Activated gamma-delta T cell (primary cell): ENCODE results near the gene SRRD.

Experiments
- DNase-seq: peaks from one replicate; lab custom pipeline; 2025; lab: John Stamatoyannopoulos, UW

The SRRD gene

GRCh38 chr22:26482161-26482560 lies 1.5 kb upstream of the SRRD start:
- DNase-seq, result no peak

GRCh38 chr22:26483043-26483438 lies 636 bp upstream of the SRRD start:
- no peak for DNase-seq

GRCh38 chr22:26484360-26484706 lies 656 bp downstream of the SRRD start:
- DNase-seq, result no peak

GRCh38 chr22:26485013-26485412 lies 1.3 kb downstream of the SRRD start:
- no peak for DNase-seq

GRCh38 chr22:26485806-26486390 lies 2.2 kb downstream of the SRRD start:
- no peak for DNase-seq

GRCh38 chr22:26486394-26486793 lies 2.7 kb downstream of the SRRD start:
- DNase-seq, result no peak

GRCh38 chr22:26487996-26488395 lies 4.3 kb downstream of the SRRD start:
- no peak for DNase-seq

- no peak for DNase-seq
These were observed 5.9 kb downstream of the SRRD start for GRCh38 chr22:26489447-26490036.

- no peak for DNase-seq
These were observed 8.5 kb downstream of the SRRD start for GRCh38 chr22:26492220-26492619.

- no peak for DNase-seq
These were observed 10.8 kb downstream of the SRRD start for GRCh38 chr22:26494506-26494905.

GRCh38 chr22:26496456-26496855 lies 12.8 kb downstream of the SRRD start:
- DNase-seq, result no peak

GRCh38 chr22:26499188-26499703 lies 15.6 kb downstream of the SRRD start:
- DNase-seq, result no peak

- no peak for DNase-seq
These were observed 18.3 kb downstream of the SRRD start for GRCh38 chr22:26501996-26502395.

- DNase-seq, result no peak
These were observed 19.2 kb downstream of the SRRD start for GRCh38 chr22:26502688-26503561.

- no peak for DNase-seq
These were observed 20.1 kb downstream of the SRRD start for GRCh38 chr22:26503758-26504157.

GRCh38 chr22:26508148-26508547 lies 24.5 kb downstream of the SRRD start:
- DNase-seq, result no peak

GRCh38 chr22:26512149-26512793 lies 28.6 kb downstream of the SRRD start, which contains the start of gene TFIP11:
TSS of gene TFIP11 (minus strand) at chr22:26512473. CDS start at chr22:26510272, 2,201 bp downstream.
- DNase-seq, result peak; percentile 87

- no peak for DNase-seq
These were observed 30.2 kb downstream of the SRRD start for GRCh38 chr22:26513838-26514237.

- no peak for DNase-seq
These were observed 30.9 kb downstream of the SRRD start for GRCh38 chr22:26514419-26515161.

- no peak for DNase-seq
These were observed 32.3 kb downstream of the SRRD start for GRCh38 chr22:26515931-26516330.

GRCh38 chr22:26516503-26516902 lies 32.8 kb downstream of the SRRD start:
- no peak for DNase-seq

- DNase-seq, result no peak
These were observed 33.8 kb downstream of the SRRD start for GRCh38 chr22:26517429-26517828.
